HepG2 (cell line): ENCODE data around the gene KIFAP3. TPM values are rescaled to one million over a fixed set of nuclear protein-coding genes. Genes with fewer than 3 reads are reported as not detected.

Source experiments
- BORCS8-MEF2B ChIP-seq: sonication (generic); formaldehyde crosslinking; IDR thresholded peaks from 2 replicates; pipeline ENCODE4 v1.8.0; 2022; ENCODE audit warnings: mild to moderate bottlenecking, missing genetic modification reagents
- BRD4 ChIP-seq: sonication (generic); formaldehyde crosslinking; IDR thresholded peaks from 2 replicates; pipeline ENCODE4 v1.4.0; 2020; ENCODE audit warnings: missing genetic modification reagents
- CHCHD3 ChIP-seq: sonication (generic); formaldehyde crosslinking; IDR thresholded peaks from 2 replicates; pipeline ENCODE4 v1.8.0; 2022; ENCODE audit warnings: mild to moderate bottlenecking, missing genetic modification reagents, moderate library complexity
- HOXA7 ChIP-seq: sonication (generic); formaldehyde crosslinking; IDR thresholded peaks from 2 replicates; pipeline ENCODE4 v1.8.1; 2022; ENCODE audit warnings: mild to moderate bottlenecking, missing genetic modification reagents, moderate library complexity
- HOXA9 ChIP-seq: sonication (generic); formaldehyde crosslinking; IDR thresholded peaks from 2 replicates; pipeline ENCODE4 v1.8.1; 2022; ENCODE audit warnings: missing genetic modification reagents, mild to moderate bottlenecking, moderate library complexity, borderline replicate concordance
- JARID2 ChIP-seq: sonication (generic); formaldehyde crosslinking; IDR thresholded peaks from 2 replicates; pipeline ENCODE4 v1.8.1; 2023; ENCODE audit warnings: missing genetic modification reagents, inconsistent platforms; ENCODE audit not compliant: insufficient replicate concordance
- KLF12 ChIP-seq: sonication (generic); formaldehyde crosslinking; IDR thresholded peaks from 2 replicates; pipeline ENCODE4 v1.4.0; 2020; ENCODE audit warnings: missing genetic modification reagents, borderline replicate concordance
- NCOA5 ChIP-seq: sonication (generic); formaldehyde crosslinking; IDR thresholded peaks from 2 replicates; pipeline ENCODE4 v1.4.0; 2020; ENCODE audit warnings: missing genetic modification reagents
- ONECUT2 ChIP-seq: sonication (generic); formaldehyde crosslinking; IDR thresholded peaks from 2 replicates; pipeline ENCODE4 v1.4.0; 2020; ENCODE audit warnings: missing genetic modification reagents
- POLR2A ChIP-seq, 2 experiments: IDR thresholded peaks; 2 replicates each; pipeline ENCODE4 v1.6.1; 2011; ENCODE audit warnings: low read depth in 2 of 2, low read length in 2 of 2, mild to moderate bottlenecking in 1 of 2, moderate library complexity in 1 of 2; ENCODE audit not compliant: insufficient read depth in 1 of 2
- POLR2AphosphoS2 ChIP-seq: IDR thresholded peaks from 2 replicates; pipeline ENCODE4 v1.6.1; 2011; ENCODE audit warnings: low read depth, low read length, improper control_type of control experiment
- RBAK ChIP-seq: sonication (generic); formaldehyde crosslinking; IDR thresholded peaks from 2 replicates; pipeline ENCODE4 v1.5.1; 2020; ENCODE audit warnings: mild to moderate bottlenecking, missing genetic modification reagents
- TCF7L2 ChIP-seq: IDR thresholded peaks from 2 replicates; pipeline ENCODE4 v1.6.1; 2011; ENCODE audit warnings: mild to moderate bottlenecking, low read depth, low read length, moderate library complexity
- YY1 ChIP-seq: IDR thresholded peaks from 2 replicates; pipeline ENCODE4 v1.6.1; 2011; ENCODE audit warnings: low read length, low read depth, moderate library complexity, mild to moderate bottlenecking; ENCODE audit not compliant: insufficient read depth, insufficient replicate concordance
- ZBTB21 ChIP-seq: sonication (generic); formaldehyde crosslinking; IDR thresholded peaks from 2 replicates; pipeline ENCODE4 v1.4.0; 2020; ENCODE audit warnings: missing genetic modification reagents
- ZEB1 ChIP-seq: IDR thresholded peaks from 2 replicates; pipeline ENCODE4 v1.6.1; 2012; ENCODE audit warnings: mild to moderate bottlenecking, low read depth, inconsistent platforms; ENCODE audit not compliant: insufficient replicate concordance
- ZFP82 ChIP-seq: sonication (generic); formaldehyde crosslinking; IDR thresholded peaks from 2 replicates; pipeline ENCODE4 v1.5.1; 2020; ENCODE audit warnings: mild to moderate bottlenecking, missing genetic modification reagents, borderline replicate concordance
- ZNF160 ChIP-seq: sonication (generic); formaldehyde crosslinking; IDR thresholded peaks from 2 replicates; pipeline ENCODE4 v1.8.0; 2022; ENCODE audit warnings: mild to moderate bottlenecking, inconsistent platforms, missing genetic modification reagents
- ZNF263 ChIP-seq: sonication (generic); formaldehyde crosslinking; IDR thresholded peaks from 2 replicates; pipeline ENCODE4 v1.4.0; 2020; ENCODE audit warnings: missing genetic modification reagents
- ZNF414 ChIP-seq: sonication (generic); formaldehyde crosslinking; IDR thresholded peaks from 2 replicates; pipeline ENCODE4 v1.5.0; 2020; ENCODE audit warnings: missing genetic modification reagents
- ZNF460 ChIP-seq: sonication (generic); formaldehyde crosslinking; IDR thresholded peaks from 2 replicates; pipeline ENCODE4 v1.5.1; 2020; ENCODE audit warnings: missing genetic modification reagents, mild to moderate bottlenecking, borderline replicate concordance
- ZNF720 ChIP-seq: sonication (generic); formaldehyde crosslinking; IDR thresholded peaks from 2 replicates; pipeline ENCODE4 v1.4.0; 2020; ENCODE audit warnings: missing genetic modification reagents
- ZNF75D ChIP-seq: sonication (generic); formaldehyde crosslinking; IDR thresholded peaks from 2 replicates; pipeline ENCODE4 v1.8.1; 2023; ENCODE audit warnings: missing genetic modification reagents, mild to moderate bottlenecking, borderline replicate concordance
- ZNF792 ChIP-seq: IDR thresholded peaks from 2 replicates; pipeline ENCODE4 v1.6.1; 2016
- polyA plus RNA-seq, 8 experiments: library from polyadenylated mRNA; depleted of rRNA in 3 of 8; stranded (reverse) in 7 of 8; unstranded in 1 of 8; fragments of >200 nt; fragmentation: Illumina TruSeq in 4 of 8; extraction: Trizol in 4 of 8; gene quantifications; 2 replicates each; pipeline versions ENCODE4 v1.2.1 to v1.2.3, GENCODE V29; 2011 to 2016; ENCODE audit warnings: low read depth in 4 of 8, missing spikeins in 1 of 8, mixed read lengths in 1 of 8; ENCODE audit not compliant: insufficient read depth in 1 of 8
- total RNA-seq, 5 experiments: library from RNA; depleted of rRNA; stranded (reverse); fragments of >200 nt; fragmentation: Illumina TruSeq; extraction: Trizol; gene quantifications; 2 replicates each; pipeline ENCODE4 v1.2.3, GENCODE V29; 2016; ENCODE audit warnings: low read depth in 1 of 5
- TF ChIP-seq, protein P1 (sequence below): sonication (generic); formaldehyde crosslinking; IDR thresholded peaks from 2 replicates; pipeline ENCODE4 v1.5.1; 2020; ENCODE audit warnings: missing genetic modification reagents, mild to moderate bottlenecking, borderline replicate concordance
- TF ChIP-seq, protein P2 (sequence below): sonication (generic); formaldehyde crosslinking; IDR thresholded peaks from 2 replicates; pipeline ENCODE4 v1.4.0; 2020; ENCODE audit warnings: missing genetic modification reagents, borderline replicate concordance

Gene KIFAP3
- total and polyA plus RNA-seq, 2 of the 13 experiments (the other 11 are each of a cell fraction or from before 2014, with no cell fraction given), result 3.4 to 10.0 TPM

- TF ChIP-seq ZNF75D, result no peak
- TF ChIP-seq HOXA7, result no peak
- TF ChIP-seq HOXA9 (CRISPR knock-in tag), result no peak
- TF ChIP-seq ZNF460 (CRISPR knock-in tag), result no peak
- TF ChIP-seq ZNF720, result no peak
- TF ChIP-seq ZBTB21 (CRISPR knock-in tag), result no peak
- peak; percentile 59; the same call in 1 of the 2 replicates for TF ChIP-seq ZNF792 (CRISPR knock-in tag)
- TF ChIP-seq ZNF414, result no peak
- TF ChIP-seq, protein P1, sequence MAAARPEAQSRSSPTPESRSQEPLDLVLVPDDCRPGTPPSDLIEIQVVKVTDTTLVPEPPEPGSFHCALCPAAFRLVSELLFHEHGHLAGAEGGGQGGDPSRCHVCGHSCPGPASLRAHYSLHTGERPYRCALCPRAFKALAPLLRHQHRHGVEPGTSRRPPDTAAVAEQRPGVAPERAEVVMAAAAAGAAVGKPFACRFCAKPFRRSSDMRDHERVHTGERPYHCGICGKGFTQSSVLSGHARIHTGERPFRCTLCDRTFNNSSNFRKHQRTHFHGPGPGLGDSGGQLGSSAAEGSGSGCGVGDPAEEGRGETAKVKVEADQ (CRISPR knock-in tag), result no peak
- TF ChIP-seq BRD4 (CRISPR knock-in tag), result 0 out of 2 replicates have a peak, but pooled peaks have one; percentile 27
- peak; percentile 68 for TF ChIP-seq BORCS8-MEF2B (CRISPR knock-in tag)
- TF ChIP-seq, protein P2, sequence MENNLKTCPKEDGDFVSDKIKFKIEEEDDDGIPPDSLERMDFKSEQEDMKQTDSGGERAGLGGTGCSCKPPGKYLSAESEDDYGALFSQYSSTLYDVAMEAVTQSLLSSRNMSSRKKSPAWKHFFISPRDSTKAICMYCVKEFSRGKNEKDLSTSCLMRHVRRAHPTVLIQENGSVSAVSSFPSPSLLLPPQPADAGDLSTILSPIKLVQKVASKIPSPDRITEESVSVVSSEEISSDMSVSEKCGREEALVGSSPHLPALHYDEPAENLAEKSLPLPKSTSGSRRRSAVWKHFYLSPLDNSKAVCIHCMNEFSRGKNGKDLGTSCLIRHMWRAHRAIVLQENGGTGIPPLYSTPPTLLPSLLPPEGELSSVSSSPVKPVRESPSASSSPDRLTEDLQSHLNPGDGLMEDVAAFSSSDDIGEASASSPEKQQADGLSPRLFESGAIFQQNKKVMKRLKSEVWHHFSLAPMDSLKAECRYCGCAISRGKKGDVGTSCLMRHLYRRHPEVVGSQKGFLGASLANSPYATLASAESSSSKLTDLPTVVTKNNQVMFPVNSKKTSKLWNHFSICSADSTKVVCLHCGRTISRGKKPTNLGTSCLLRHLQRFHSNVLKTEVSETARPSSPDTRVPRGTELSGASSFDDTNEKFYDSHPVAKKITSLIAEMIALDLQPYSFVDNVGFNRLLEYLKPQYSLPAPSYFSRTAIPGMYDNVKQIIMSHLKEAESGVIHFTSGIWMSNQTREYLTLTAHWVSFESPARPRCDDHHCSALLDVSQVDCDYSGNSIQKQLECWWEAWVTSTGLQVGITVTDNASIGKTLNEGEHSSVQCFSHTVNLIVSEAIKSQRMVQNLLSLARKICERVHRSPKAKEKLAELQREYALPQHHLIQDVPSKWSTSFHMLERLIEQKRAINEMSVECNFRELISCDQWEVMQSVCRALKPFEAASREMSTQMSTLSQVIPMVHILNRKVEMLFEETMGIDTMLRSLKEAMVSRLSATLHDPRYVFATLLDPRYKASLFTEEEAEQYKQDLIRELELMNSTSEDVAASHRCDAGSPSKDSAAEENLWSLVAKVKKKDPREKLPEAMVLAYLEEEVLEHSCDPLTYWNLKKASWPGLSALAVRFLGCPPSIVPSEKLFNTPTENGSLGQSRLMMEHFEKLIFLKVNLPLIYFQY (CRISPR knock-in tag), result peak; percentile 96; the same call in 1 of the 2 replicates
- no peak for TF ChIP-seq TCF7L2
- TF ChIP-seq POLR2A (IDR thresholded peaks at IDR 0.05; ENCODE audit: insufficient read depth in 1 of 2, low read depth in 2 of 2, low read length in 2 of 2), result peak in 1 of 2 experiments; percentile 40; a peak in 2 of 4 replicates
- TF ChIP-seq YY1, result peak; percentile 51
- TF ChIP-seq ONECUT2 (CRISPR knock-in tag), result no peak
- no peak for TF ChIP-seq ZNF263
- TF ChIP-seq ZEB1, result no peak
- TF ChIP-seq KLF12, result no peak
- no peak for TF ChIP-seq ZNF160 (CRISPR knock-in tag)
- no peak for TF ChIP-seq NCOA5
- no peak for TF ChIP-seq RBAK (CRISPR knock-in tag)
- no peak for TF ChIP-seq ZFP82
- no peak for TF ChIP-seq CHCHD3
- TF ChIP-seq POLR2AphosphoS2, result no peak
- TF ChIP-seq JARID2 (CRISPR knock-in tag), result no peak
Measured at GRCh38 chr1:170074250-170075157, at the start of gene KIFAP3 (continued).
